Motor neuron (in vitro differentiated cells): Measurements from ENCODE around the gene SUN1. TPM values are rescaled to one million over a fixed set of nuclear protein-coding genes. Genes with fewer than 3 reads are reported as not detected.
"Not testable (repeated sequence)": the region's sequence is repeated elsewhere in the genome, so short reads cannot be mapped to it uniquely, and the experiment has no call there.

Source experiments
- ATAC-seq, 8 experiments: fragments of 200-7000 bp; cut with Tn5 transposase; replicated peaks in 6 of 8; 2 replicates each; pipeline ENCODE4 v1.8.0; 2021; ENCODE audit warnings: mild to moderate bottlenecking in 8 of 8, moderate library complexity in 8 of 8
- H3K27ac ChIP-seq, 2 donors: fragments of 250-450 bp; sonication (Bioruptor Pico); 2 replicates each; pipeline ENCODE4 v1.9.0; 2021; ENCODE audit warnings: antibody characterized with exemption in 2 of 2, mild to moderate bottlenecking in 2 of 2, moderate library complexity in 1 of 2
- H3K4me1 ChIP-seq, 2 donors: fragments of 250-450 bp; sonication (Bioruptor Pico); replicated peaks in 1 of 2; 2 replicates each; pipeline ENCODE4 v1.6.1; 2021; ENCODE audit warnings: antibody characterized with exemption in 2 of 2, mild to moderate bottlenecking in 2 of 2, moderate library complexity in 1 of 2
- H3K4me3 ChIP-seq, 5 donors: fragments of 250-450 bp; sonication (Bioruptor Pico); 2 replicates each; pipeline ENCODE4 v1.9.0; 2021; ENCODE audit warnings: antibody characterized with exemption in 5 of 5, mild to moderate bottlenecking in 5 of 5, moderate library complexity in 4 of 5
- WGBS, 10 experiments: fragments of 450-650 bp; shearing (Covaris generic); methylation state at CpG; one replicate each; pipeline ENCODE4 v1.0.0; 2022; 5-methylcytosine and 5-hydroxymethylcytosine counted together
- in situ Hi-C, 9 experiments: fragments of 400-800 bp; cut with MboI; loops; one replicate each; pipeline ENCODE4 v1.15.0; 2021; ENCODE audit warnings: low sequenced_read_pairs in 9 of 9, low pct_unique_long_range_greater_than_20kb in 2 of 9; ENCODE audit not compliant: unreplicated experiment in 9 of 9
- total RNA-seq, 8 experiments: library from RNA; unstranded; fragments of 300-600 nt; gene quantifications; 2 replicates each; pipeline versions ENCODE4 v1.2.3 to v1.2.4, GENCODE V29; 2022

Gene SUN1
- total RNA-seq, 8 experiments from 2014 or later: 30.8 to 102 (median 53.0) TPM

- ATAC-seq, in situ Hi-C loops, H3K4me1 ChIP-seq, H3K27ac ChIP-seq, H3K4me3 ChIP-seq: not testable (repeated sequence)
- 100% methylated on average over 1 of the region's 10 CpGs; no CpG with 5 or more reads in 8 of the 10 experiments for WGBS, 10 experiments
Observed at GRCh38 chr7:796434-797169, 35.7 kb upstream of the SUN1 start.

- 92 to 100% (median 100%) methylated on average over 1 to 8 of the region's 12 CpGs; no CpG with 5 or more reads in 5 of the 10 experiments for WGBS, 10 experiments
- ATAC-seq: no peak
- Histone ChIP-seq H3K27ac (no peak overlapping the region), H3K4me1 (peaks cover 0 to 3% of the 10 kb centered on the region in 2 donors), H3K4me3 (no peak overlapping the region)
- in situ Hi-C loops: no loop called here
Observed at GRCh38 chr7:798921-799470, 33.3 kb upstream of the SUN1 start.

DNA sequence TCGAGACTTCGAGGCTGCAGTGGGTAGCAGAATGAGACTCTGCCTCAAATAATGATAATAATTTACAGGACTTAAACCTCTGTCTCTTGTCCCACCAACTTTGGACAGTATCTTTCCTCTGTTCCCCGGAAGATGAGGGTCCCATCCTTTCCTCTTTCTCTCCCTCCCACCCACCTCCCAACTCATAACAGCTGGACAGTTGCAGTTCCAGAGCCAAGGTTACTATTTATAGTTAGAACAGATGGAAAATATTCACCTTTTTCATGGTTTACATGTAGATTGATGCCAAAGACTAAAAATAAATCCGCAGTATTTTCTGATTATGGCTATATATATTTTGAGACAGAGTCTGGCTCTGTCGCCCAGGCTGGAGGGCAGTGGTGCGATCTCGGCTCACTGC is 31.6 kb upstream of the SUN1 start:
- 57 to 100% (median 94%) methylated on average over 1 to 6 of the region's 7 CpGs; no CpG with 5 or more reads in 4 of the 10 experiments for WGBS, 10 experiments
- in situ Hi-C loops: no loop called here
- peaks cover 0 to 3% of the 10 kb centered on the region in 2 donors for H3K4me1 ChIP-seq
- no peak for ATAC-seq
- no peak overlapping the region for H3K27ac ChIP-seq
- no peak overlapping the region for H3K4me3 ChIP-seq

DNA sequence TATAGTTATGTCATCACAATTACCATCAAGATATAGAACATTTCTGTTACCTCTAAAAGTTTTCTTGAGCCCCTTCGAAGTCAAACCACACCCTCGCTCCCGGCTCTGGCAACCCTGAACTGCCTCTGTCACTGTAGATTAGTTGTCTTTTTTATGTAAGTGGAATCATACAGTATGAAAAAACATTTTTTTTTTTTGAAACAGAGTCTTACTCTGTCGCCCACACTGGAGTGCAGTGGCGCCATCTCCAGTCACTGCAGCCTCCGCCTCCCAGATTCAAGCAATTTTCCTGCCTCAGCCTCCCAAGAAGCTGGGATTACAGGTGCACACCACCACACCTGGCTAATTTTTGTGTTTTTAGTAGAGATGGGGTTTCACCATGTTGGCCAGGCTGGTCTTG is 30.9 kb upstream of the SUN1 start:
- 80 to 100% (median 80%) methylated on average over 1 to 5 of the region's 6 CpGs; no CpG with 5 or more reads in 7 of the 10 experiments for WGBS, 10 experiments
- H3K27ac ChIP-seq, H3K4me3 ChIP-seq, H3K4me1 ChIP-seq, in situ Hi-C loops, ATAC-seq: not testable (repeated sequence)

GRCh38 chr7:801940-802381 is 30.3 kb upstream of the SUN1 start:
- in situ Hi-C loops: no loop called here

GRCh38 chr7:802500-803242 is 29.6 kb upstream of the SUN1 start:
- Histone ChIP-seq H3K4me1 (peaks cover 0 to 3% of the 10 kb centered on the region in 2 donors), H3K4me3 (no peak overlapping the region), H3K27ac (no peak overlapping the region)
- in situ Hi-C loops: no loop called here
- no peak for ATAC-seq
- WGBS, 10 experiments: 33 to 91% (median 89%) methylated on average over 1 to 13 of the region's 18 CpGs; no CpG with 5 or more reads in 1 of the 10 experiments

More at GRCh38 chr7:801940-802381, 30.3 kb upstream of the SUN1 start:
- Histone ChIP-seq H3K4me3 (no peak overlapping the region), H3K4me1 (peaks cover 0 to 3% of the 10 kb centered on the region in 2 donors), H3K27ac (no peak overlapping the region)
- 40 to 100% (median 83%) methylated on average over 1 to 5 of the region's 19 CpGs; no CpG with 5 or more reads in 6 of the 10 experiments for WGBS, 10 experiments
- peak; percentile 40 to 85 (median 66) for ATAC-seq

- no peak for ATAC-seq
- Histone ChIP-seq H3K4me3 (no peak overlapping the region), H3K27ac (no peak overlapping the region), H3K4me1 (peaks cover 0 to 3% of the 10 kb centered on the region in 2 donors)
- 40 to 100% (median 74%) methylated on average over 2 to 5 of the region's 10 CpGs; no CpG with 5 or more reads in 1 of the 10 experiments for WGBS, 10 experiments
- in situ Hi-C loops: no loop called here
Observed at GRCh38 chr7:803243-803635, 29.0 kb upstream of the SUN1 start.

DNA sequence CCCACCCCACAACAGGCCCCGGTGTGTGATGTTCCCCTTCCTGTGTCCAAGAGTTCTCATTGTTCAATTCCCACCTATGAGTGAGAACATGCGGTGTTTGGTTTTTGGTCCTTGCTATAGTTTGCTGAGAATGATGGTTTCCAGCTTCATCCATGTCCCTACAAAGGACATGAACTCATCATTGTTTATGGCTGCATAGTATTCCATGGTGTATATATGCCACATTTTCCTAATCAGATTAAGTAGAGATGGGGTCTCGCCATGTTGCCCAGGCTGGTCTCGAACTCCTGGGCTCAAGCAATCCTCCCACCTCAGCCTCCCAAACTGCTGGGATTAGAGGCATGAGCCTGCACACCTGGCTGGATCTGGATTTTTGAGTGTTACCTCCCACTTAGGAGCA is 28.5 kb upstream of the SUN1 start:
- 80 to 100% (median 100%) methylated on average over 1 of the region's 4 CpGs; no CpG with 5 or more reads in 6 of the 10 experiments for WGBS, 10 experiments
- in situ Hi-C loops, ATAC-seq: not testable (repeated sequence)

GRCh38 chr7:805261-805660 is 27.0 kb upstream of the SUN1 start:
- 64 to 100% (median 80%) methylated on average over 2 to 17 of the region's 18 CpGs; no CpG with 5 or more reads in 4 of the 10 experiments for WGBS, 10 experiments
- H3K4me3 ChIP-seq: no peak overlapping the region
- peak in 1 of 8 experiments; percentile 56 for ATAC-seq
- in situ Hi-C loops: no loop called here
- H3K4me1 ChIP-seq: peaks cover 0 to 3% of the 10 kb centered on the region in 2 donors
- no peak overlapping the region for H3K27ac ChIP-seq

More for the DNA sequence above, 28.5 kb upstream of the SUN1 start:
- H3K4me1 ChIP-seq, H3K4me3 ChIP-seq, H3K27ac ChIP-seq: not testable (repeated sequence)

DNA sequence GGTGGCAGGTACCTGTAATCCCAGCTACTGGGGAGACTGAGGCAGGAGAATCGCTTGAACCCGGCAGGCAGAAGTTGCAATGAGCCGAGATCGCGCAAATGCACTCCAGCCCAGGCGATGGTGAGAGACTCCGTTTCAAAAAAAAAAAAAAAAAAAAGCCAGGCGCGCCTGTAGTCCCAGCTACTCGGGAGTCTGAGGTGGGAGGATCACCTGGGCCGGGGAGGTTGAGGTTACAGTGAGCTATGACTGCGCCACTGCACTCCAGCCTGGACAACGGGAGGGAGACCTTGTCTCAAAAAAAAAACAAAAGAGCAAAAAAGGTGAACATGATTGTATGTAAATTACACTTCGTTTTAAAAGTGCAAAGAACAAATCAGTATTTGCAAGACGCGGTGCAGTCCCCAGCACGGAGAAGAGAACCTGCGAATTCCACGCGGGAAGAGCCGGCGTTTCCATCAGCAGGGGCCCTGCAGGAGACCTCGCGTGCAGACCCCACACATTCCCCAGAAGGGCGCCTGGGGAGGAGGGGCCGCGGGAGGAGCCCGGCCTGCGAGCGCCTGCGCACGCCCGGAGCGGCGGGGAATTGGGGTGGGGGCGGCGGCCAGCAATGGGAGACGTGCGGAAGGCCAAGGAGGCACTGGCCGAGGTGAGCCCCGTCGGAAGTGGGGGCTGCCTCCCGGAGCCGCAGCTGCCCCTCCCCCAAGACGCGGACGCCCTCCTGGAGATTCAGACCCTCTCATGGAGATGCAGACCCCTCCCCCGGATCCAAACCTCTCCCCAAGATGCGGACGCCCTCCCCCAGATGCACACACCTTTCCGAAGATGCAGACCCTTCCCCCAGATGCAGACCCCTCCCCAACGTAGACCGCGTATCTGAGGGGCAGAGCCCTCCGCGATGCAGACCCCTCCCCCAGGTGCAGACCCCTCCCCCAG is 16.7 kb upstream of the SUN1 start:
- peaks cover 12 to 15% of the 10 kb centered on the region in 2 donors for H3K4me1 ChIP-seq
- H3K4me3 ChIP-seq: peak overlapping the region; percentile 87 to 98 (median 91)
- peak overlapping the region; percentile 79 to 80 for H3K27ac ChIP-seq
- peak in 5 of 8 experiments; percentile 43 to 61 (median 56) for ATAC-seq
- in situ Hi-C loops: no loop called here
- WGBS, 10 experiments: 0 to 90% (median 57%) methylated on average over 1 to 22 of the region's 56 CpGs

- in situ Hi-C loops: no loop called here
- Histone ChIP-seq H3K4me3 (peak overlapping the region; percentile 87 to 98 (median 91)), H3K27ac (peak overlapping the region; percentile 61 to 76), H3K4me1 (peaks cover 12 to 15% of the 10 kb centered on the region in 2 donors)
- no CpG with 5 or more reads among the region's 51 CpGs for WGBS, 10 experiments
- ATAC-seq: peak; percentile 84 to 95 (median 94)
Observed at GRCh38 chr7:816300-816750, 16.0 kb upstream of the SUN1 start.
